Inflammatory macrophage (primary cell): Measurements from ENCODE around the gene CNTFR.

Experiments used
- DNase-seq, 2 donors: peaks; one replicate each; pipeline ENCODE4 v3.0.0-alpha.2; 2020 to 2022

Gene CNTFR

DNA sequence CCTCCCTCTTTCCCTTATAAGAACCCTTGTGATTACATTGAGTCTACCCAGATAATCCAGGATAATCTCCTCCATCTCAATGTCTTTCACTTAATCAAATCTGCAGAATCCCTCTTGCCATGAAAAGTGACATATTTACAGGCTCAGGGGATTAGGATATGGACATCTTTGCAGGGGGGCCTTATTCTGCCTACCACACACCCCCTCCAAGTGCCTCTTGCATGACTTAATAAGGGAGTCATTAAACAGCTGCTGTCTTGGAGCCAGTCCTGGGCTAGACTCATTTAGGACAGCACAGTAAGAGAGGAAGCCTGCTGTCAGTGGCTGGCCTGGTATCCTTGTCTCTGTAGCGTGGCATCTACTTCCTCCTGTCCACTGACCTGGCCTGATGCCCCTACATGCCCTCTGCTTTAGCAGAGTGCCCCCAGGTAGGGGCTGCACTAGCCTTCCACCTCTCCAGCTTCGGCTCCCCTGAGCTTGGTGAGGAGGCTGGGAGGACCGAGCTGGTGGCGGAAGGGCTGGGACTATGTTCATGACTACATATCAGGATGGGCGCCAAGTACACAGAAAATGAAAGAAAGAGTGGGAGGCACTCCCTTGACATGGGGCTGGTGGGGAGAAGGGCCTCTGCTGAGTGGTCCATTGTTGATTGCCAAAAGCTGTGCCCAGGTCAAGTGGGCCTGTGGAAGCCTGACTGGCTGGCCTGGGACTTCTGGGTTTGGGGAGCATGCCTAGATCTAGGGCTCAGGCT is 84.0 kb downstream of the CNTFR start:
- no peak for DNase-seq

DNA sequence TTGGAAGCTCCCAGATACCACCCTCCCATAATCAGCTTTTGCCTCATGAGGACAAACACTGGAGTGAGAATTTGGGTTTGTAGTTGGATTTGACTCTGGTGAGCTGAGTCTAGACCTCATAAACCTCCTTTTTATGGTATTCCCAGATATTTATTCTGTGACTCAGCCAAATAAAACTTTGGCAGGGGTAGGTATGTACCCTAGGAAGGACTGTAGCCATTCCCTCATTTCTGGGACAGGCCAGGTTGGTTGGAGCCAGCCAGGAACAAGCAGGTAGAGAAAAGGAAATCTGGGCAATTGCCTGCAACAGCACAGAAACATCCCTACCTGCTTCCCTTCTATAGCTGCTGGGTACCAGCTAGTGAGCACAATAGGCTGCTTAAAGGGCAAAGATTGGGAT is 86.1 kb downstream of the CNTFR start:
- no peak for DNase-seq

DNA sequence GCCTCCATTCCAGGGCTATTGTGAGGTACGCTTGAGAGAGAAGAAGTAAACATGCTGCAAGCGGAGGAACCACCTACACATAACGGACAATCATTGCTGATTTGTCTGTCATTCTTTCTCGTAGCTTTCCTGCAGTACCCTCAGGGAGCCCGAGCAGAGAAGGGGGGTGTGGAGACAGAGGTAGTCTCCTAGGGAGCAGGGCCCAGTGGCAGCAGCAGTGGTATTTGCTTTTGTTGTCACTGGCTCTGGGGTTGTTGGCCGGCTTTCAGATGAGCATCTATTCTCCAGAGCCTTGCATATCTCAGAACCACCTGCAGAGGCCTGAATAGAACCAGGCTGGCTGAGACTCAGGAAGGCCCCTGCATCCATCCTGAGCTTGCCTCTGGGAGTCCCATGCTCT is 86.6 kb downstream of the CNTFR start:
- no peak for DNase-seq

DNA sequence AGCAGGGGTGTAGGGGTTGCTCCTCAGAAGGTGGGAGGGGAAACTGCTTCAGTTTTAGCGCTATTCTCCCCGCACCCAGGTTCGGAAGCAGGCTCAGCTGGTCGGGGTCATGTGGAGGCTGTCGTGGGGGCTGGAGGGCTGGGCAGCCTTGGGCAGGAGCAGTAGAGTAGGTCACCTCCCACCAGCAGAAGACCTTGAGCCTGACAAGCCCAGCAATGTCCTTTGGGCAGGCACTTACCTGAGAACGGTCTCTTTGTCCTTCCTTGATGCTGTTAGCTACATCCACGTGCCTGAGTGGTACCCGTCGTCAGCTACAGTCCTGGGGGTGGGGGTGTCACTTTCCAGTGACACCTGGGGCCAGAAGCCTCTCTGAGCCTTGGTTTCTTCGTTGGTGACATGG is 87.1 kb downstream of the CNTFR start:
- no peak for DNase-seq

- no peak for DNase-seq
Observed at GRCh38 chr9:34501889-34502425, 87.6 kb downstream of the CNTFR start.
